Iris pigment epithelial cell (primary cell): ENCODE data around the gene CD58.
"Not testable (repeated sequence)": the region's sequence is repeated elsewhere in the genome, so short reads cannot be mapped to it uniquely, and the experiment has no call there.

Experiments
- DNase-seq: peaks from one replicate; pipeline ENCODE4 v3.0.0-alpha.2; 2011; ENCODE audit warnings: low read depth

Gene CD58, protein sequence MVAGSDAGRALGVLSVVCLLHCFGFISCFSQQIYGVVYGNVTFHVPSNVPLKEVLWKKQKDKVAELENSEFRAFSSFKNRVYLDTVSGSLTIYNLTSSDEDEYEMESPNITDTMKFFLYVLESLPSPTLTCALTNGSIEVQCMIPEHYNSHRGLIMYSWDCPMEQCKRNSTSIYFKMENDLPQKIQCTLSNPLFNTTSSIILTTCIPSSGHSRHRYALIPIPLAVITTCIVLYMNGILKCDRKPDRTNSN

GRCh38 chr1:116570358-116571214, at the start of gene CD58:
Gene CD58, minus strand, starts transcription at chr1:116571026. Its CDS starts 54 bp downstream, at chr1:116570972.
- DNase-seq: peak; percentile 77

- not testable (repeated sequence) for DNase-seq
Measured at GRCh38 chr1:116620392-116620791, 49.6 kb upstream of the CD58 start.

- not testable (repeated sequence) for DNase-seq
Measured at GRCh38 chr1:116619106-116619505, 48.3 kb upstream of the CD58 start.

DNA sequence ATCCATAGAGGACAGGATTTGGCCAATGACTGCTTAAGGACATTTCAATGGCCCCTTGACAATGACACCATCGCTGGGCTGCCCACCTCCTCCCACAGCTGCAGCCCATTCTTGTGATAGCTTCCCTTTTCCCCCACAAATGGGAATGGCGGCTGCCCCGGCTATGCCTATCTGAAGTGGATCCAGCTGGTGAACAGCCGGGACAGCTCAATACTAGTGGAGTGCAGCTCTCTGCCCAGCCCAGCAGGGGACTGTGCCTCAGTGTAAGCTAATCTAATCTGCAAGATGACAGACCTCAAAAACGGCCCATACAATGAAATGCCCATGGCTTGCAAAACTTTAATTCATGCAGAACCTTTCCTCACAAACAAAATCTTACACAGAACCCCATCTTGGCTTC, 47.0 kb upstream of the CD58 start:
- DNase-seq: not testable (repeated sequence)

- DNase-seq: not testable (repeated sequence)
Measured at GRCh38 chr1:116613825-116614224, 43.0 kb upstream of the CD58 start.

GRCh38 chr1:116609801-116610371, 39.1 kb upstream of the CD58 start:
- DNase-seq: not testable (repeated sequence)

DNA sequence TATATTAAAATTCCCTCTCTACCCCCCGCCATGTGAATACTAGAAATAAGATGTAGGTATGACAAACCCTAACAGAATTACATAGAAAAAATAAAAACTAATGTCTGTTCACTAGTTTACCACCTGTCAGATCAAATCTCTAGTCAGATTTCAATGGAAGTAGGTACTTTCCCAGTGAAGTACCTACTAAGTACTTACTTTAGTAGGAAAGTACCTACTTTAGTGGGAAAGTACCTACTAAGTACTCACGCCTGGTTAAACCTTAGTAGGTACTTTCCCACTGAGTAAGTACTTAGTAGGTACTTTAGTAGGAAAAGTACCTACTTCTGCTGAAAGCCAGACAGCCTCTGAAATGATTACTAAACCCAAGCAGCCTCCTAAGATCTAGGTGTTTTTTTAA, 38.0 kb upstream of the CD58 start:
- not testable (repeated sequence) for DNase-seq

GRCh38 chr1:116608151-116608550, 37.3 kb upstream of the CD58 start:
- not testable (repeated sequence) for DNase-seq

DNA sequence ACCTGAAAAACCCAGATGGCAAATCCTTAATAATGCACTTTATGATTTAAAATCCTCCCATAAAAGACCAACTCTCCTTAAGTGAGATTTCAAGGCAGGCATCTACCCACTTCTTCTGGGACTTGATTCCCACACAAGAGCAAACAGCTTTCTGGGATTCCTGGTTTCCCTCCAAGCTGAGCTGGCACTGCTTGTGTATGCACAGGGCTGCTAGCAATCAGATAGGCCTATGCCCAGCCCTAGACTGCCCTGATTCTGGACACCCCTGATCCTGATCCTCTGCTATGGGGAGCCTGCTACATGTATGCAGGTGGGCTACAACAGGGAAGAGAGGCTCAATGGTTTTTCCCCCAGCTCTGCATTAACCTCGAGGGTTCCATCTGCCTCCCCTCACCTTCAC, 36.6 kb upstream of the CD58 start:
- not testable (repeated sequence) for DNase-seq

DNA sequence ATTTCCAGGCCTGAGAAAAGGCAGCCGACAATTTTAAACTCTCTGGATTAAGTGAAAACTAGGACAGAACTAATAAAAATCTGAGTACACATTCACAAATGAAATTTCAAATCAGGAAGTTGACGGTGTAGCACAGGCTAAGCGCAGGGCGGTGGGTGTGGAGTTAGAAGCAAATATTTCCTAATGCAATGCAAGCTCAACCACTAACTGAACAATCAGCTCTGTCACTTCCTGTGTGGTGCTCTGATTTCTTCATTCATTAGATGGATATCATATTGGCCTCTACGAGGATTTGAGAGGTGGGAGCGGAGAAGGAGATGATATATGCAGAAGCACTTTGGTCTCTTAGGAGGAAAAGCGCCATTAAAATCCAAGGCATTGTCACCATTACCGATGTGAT, 35.2 kb upstream of the CD58 start:
- DNase-seq: peak; percentile 6

DNA sequence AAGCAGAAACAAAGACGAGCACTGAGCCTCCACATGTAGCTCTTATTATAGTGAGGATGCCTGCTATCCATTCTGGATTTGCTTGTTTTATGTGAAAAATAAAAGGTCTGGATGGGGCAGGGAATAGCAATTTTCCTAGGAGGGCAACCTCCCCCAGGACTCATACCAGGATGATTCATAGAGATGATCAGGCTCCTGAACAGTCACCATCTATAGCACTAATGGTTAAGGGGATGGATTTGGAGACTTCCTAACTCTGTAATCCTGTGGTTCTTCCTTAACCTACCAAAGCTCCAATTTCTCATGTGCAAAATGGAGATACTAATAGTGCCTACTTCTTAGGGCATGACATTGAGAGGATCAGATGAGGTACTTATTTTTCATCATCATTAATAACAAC, 34.5 kb upstream of the CD58 start:
- no peak for DNase-seq

DNA sequence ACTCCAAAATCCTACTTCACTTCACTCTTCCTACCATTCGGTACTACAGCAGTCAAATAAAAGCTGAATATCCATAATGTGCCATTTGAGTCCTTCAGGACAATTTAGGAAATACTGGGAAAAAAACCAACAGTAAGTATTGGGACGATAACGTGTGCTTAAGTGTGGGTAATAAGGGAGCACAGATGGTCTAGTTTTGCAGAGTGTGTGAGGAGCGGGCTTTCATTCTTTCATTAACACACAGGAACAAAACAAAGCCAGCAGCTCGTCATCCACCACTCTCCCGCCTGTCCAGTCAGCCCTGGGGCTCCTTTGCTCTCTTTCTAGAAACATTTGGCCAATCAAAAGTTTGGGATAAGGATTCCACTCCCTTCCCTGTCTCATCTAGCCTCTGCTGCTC, 33.6 kb upstream of the CD58 start:
- not testable (repeated sequence) for DNase-seq

DNA sequence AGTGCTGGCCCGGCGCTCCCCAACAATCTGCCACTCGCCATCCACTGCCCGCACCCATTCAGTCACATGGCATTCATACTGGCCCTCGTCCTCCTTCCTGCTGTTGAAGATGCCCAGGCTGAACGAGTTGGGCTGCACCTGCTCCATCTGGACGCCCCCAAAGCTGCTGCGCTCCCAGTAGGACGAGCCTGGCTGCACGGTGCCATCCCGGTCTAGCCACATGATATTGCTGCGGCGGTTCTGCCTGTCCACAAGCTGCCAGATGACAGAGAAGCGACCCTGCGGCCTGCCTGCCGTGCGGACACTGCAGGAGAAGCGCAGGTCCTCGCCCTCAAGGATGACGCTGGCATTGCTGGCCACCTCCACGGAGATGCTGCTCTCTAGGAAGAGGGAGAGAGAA, 32.8 kb upstream of the CD58 start:
- DNase-seq: not testable (repeated sequence)

GRCh38 chr1:116599369-116599768, 28.5 kb upstream of the CD58 start:
- not testable (repeated sequence) for DNase-seq

- not testable (repeated sequence) for DNase-seq
Measured at GRCh38 chr1:116598420-116599036, 27.7 kb upstream of the CD58 start.

GRCh38 chr1:116597388-116597787, 26.6 kb upstream of the CD58 start:
- DNase-seq: not testable (repeated sequence)

DNA sequence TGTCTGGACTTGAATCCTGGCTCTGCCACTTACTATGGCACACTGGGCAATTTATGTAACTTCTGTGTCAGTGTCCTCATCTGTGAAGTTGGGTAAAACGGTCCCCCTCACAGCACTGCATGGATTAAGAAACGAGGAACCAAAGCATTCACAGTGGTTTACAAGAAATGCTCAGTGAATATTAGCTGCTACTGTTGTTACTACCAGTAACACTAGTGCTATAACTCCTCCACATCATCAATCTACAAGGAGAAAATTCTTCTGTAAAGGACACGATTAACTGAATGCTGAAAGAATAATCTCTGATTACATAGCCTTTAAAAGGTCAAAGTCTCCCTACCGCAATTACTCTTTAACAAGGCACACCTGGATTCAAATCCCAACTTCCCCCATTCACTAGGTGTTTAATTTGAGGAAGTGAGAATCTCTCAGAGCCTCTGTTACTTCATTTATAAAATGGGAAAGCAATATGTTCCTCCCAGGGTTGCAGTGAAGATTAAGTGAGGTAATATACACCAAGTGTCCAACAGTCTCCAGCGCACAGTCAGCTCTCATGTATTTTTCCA, 26.0 kb upstream of the CD58 start:
- not testable (repeated sequence) for DNase-seq

DNA sequence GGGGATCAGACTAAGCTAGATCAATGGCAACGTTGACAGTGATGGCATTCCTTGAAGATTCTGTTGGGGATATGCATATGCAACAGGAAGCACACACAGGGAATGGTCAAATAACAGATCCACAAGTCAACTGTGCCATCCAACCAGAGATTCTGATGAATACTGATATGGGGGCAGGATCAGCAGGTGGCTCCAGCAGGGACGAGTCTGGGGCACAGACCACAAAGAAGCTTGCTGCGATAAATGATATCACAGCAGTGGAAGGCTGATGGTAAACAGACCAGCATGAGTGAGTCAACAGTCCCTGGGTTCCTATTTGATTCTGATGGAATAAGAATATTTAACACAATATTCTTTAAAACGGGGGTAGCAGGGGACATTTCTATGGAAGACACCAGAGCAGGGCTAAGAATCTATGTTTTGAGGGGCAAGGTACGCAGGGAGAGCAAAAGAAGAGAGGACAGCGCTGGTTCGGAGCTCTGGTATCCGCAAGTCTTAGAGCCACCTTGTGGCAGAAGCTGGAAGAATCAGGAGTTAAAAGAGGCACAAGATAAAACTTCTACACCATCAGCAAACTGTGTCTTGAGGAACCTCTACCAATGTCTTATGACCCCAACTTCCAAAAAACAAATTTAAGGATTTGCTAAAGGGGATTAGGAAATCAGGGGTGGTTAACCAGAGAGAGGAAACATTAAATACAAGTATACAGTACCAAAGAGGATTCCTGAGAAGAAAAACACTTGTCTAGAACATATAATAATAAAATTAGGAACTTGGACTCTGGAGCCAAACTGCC, 25.3 kb upstream of the CD58 start:
- peak; percentile 34 for DNase-seq

- DNase-seq: peak; percentile 26
Measured at GRCh38 chr1:116595065-116595840, 24.4 kb upstream of the CD58 start.

DNA sequence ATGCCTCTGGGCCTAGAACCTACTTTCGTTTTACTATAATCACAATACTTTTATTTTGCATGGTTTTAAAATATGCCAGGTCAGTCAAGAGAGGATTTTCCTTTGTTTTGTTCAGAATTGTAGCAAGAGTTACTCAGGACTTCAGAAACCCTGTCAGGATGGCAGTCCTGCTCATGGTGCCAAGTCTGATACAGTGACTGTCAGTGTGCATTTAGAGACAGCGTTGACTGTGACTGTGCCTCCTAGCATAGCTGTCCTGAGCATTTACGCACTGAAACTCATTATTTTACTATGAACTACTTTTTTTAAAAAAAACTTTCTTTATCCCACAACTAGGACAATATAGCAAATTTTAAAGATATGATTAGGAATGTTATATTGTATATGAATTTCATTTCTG, 23.2 kb upstream of the CD58 start:
- DNase-seq: not testable (repeated sequence)
